ENCODE measurements around the gene ROBO1. TPM values are rescaled to one million over a fixed set of nuclear protein-coding genes. Genes with fewer than 3 reads are reported as not detected.

Gene ROBO1
- total RNA-seq, 6 experiments from 2014 or later = 1.1 to 7.2 (median 4.3) TPM

DNA sequence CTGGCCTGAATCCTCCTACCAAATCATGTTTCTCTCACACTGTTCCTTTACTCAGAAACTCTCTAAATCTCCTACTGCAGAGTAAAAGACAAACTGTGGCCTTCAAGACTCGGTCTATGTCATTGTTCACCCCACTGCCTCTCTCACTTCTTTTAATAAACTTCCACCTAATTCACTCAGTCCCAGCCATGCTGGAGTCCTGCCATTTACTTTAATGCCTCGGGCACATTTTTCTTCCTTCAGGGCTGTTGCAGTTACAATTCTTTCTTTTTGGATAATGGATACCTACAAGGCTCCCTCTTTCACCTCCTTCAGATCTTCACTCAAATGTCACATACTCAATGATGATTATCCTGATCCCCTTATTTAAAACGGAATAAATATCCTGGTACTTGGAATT is 955.6 kb downstream of the ROBO1 start:
- DNase-seq = no peak
- Histone ChIP-seq H3K4me3 (no peak overlapping the region), H3K27ac (no peak overlapping the region), H3K9me3 (no peaks in the 10 kb centered on the region), H3K27me3 (no peaks in the 10 kb centered on the region), H3K4me1 (no peaks in the 10 kb centered on the region), H3K36me3 (no peaks in the 10 kb centered on the region)
- intact Hi-C loops (cut with DNase I) = no loop called here
- WGBS (ENCODE audit: insufficient coverage, low coverage, low lambda C conversion rate, missing lambda C conversion rate) = 71% methylated on average over 3 of the region's 3 CpGs
- TF ChIP-seq POLR2A (IDR thresholded peaks at IDR 0.05) = no peak
- TF ChIP-seq, protein P1, sequence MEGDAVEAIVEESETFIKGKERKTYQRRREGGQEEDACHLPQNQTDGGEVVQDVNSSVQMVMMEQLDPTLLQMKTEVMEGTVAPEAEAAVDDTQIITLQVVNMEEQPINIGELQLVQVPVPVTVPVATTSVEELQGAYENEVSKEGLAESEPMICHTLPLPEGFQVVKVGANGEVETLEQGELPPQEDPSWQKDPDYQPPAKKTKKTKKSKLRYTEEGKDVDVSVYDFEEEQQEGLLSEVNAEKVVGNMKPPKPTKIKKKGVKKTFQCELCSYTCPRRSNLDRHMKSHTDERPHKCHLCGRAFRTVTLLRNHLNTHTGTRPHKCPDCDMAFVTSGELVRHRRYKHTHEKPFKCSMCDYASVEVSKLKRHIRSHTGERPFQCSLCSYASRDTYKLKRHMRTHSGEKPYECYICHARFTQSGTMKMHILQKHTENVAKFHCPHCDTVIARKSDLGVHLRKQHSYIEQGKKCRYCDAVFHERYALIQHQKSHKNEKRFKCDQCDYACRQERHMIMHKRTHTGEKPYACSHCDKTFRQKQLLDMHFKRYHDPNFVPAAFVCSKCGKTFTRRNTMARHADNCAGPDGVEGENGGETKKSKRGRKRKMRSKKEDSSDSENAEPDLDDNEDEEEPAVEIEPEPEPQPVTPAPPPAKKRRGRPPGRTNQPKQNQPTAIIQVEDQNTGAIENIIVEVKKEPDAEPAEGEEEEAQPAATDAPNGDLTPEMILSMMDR (IDR thresholded peaks at IDR 0.05) = no peak
- no peak for ATAC-seq

DNA sequence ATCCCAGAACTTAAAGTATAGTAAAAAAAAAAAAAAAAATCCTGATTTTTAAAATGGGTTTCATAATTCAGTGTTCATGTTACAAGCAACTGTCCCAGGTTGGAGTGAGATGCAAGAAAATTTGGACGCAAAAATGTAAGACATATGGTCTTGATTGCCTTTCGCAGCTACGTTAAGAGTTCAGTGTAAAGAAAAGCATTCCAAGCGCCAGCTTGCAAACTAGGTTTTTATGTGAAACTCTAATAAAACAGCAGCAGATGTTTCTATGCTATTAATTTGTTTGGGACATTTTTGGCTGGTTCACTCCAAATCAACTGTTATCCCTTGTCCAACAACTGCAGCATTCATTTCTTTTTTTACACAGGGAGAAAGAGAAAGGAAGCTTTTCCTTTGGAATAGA is 957.8 kb downstream of the ROBO1 start:
- no peak for DNase-seq
- TF ChIP-seq POLR2A (IDR thresholded peaks at IDR 0.05) = no peak
- WGBS (ENCODE audit: insufficient coverage, low coverage, low lambda C conversion rate, missing lambda C conversion rate) = 74% methylated on average over 4 of the region's 4 CpGs
- H3K4me3 ChIP-seq = no peak overlapping the region
- H3K4me1 ChIP-seq = no peaks in the 10 kb centered on the region
- no peaks in the 10 kb centered on the region for H3K9me3 ChIP-seq
- no peaks in the 10 kb centered on the region for H3K27me3 ChIP-seq
- no peaks in the 10 kb centered on the region for H3K36me3 ChIP-seq
- ATAC-seq = no peak
- H3K27ac ChIP-seq = no peak overlapping the region
- intact Hi-C loops (cut with DNase I) = no loop called here

DNA sequence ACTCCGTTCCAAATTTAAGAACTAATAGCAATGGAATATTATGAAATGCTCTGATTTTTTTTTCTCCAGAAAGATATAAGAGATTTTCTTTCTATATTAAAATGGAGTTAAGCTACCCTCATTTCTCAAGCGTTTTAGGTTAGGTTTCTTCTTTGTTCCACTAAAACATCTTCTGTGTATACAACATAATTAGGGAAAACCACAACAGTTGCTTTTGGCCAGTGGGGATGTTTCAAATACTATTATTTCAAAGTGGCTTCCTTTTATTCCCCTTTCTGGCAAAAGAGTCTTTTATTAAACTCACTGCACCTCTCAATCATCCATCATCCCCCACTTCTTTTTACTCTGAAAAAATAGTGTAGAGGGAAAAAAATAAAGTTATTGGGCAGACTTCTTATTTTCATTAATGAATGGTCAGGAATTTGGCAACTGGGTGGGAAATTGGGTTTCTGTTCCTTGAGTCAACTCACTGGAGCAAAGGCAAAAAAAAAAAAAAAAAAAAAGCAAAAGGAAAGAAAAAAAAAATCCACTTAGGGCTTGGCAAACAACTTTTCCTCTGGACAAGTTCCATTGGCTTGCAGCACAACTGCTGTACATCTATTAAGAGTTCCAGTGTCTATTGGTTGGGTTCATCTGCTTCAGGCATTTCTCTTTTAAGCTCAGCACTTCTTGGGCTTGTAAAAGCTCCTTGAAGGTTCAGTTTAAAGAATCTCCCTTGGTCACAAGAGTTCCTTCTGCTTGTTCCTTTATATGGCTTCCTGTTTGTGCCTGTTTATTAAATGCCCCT is 963.4 kb downstream of the ROBO1 start:
- no peak for DNase-seq
- H3K4me1 ChIP-seq = no peaks in the 10 kb centered on the region
- H3K27me3 ChIP-seq = peaks cover 0 to 4% of the 10 kb centered on the region in 2 donors
- no peak for ATAC-seq
- no peak overlapping the region for H3K27ac ChIP-seq
- 25% methylated on average over 2 of the region's 2 CpGs for WGBS (ENCODE audit: insufficient coverage, low coverage, low lambda C conversion rate, missing lambda C conversion rate)
- no peak overlapping the region for H3K4me3 ChIP-seq
- H3K36me3 ChIP-seq = no peaks in the 10 kb centered on the region
- H3K9me3 ChIP-seq = no peaks in the 10 kb centered on the region
- intact Hi-C loops (cut with DNase I) = no loop called here
- TF ChIP-seq, protein P1 (IDR thresholded peaks at IDR 0.05) = no peak
- TF ChIP-seq POLR2A (IDR thresholded peaks at IDR 0.05) = no peak

DNA sequence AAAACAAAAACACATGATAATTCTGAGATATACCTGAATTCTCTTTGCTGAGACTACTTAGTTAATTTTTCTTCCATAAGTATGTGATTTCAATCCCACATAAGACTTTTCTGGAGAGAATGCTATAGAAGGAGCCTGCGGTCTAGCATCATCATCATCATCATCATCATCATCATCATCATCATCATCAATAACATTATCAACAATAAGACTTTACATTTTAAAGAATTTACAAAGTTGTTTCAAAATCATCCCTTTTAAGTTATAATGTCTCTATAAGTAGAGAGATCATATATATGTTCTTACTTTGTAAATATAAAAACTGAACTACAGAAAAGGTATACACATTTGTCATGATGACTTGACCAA is 965.3 kb downstream of the ROBO1 start:
- TF ChIP-seq, protein P1 (IDR thresholded peaks at IDR 0.05) = no peak
- no peak for TF ChIP-seq POLR2A (IDR thresholded peaks at IDR 0.05)
- Histone ChIP-seq H3K4me1 (no peaks in the 10 kb centered on the region), H3K36me3 (no peaks in the 10 kb centered on the region), H3K9me3 (no peaks in the 10 kb centered on the region), H3K27ac (no peak overlapping the region), H3K27me3 (peaks cover 0 to 4% of the 10 kb centered on the region in 2 donors), H3K4me3 (no peak overlapping the region)
- 90% methylated on average over 1 of the region's 1 CpG for WGBS (ENCODE audit: insufficient coverage, low coverage, low lambda C conversion rate, missing lambda C conversion rate)
- no peak for DNase-seq
- ATAC-seq = no peak
- intact Hi-C loops (cut with DNase I) = no loop called here

DNA sequence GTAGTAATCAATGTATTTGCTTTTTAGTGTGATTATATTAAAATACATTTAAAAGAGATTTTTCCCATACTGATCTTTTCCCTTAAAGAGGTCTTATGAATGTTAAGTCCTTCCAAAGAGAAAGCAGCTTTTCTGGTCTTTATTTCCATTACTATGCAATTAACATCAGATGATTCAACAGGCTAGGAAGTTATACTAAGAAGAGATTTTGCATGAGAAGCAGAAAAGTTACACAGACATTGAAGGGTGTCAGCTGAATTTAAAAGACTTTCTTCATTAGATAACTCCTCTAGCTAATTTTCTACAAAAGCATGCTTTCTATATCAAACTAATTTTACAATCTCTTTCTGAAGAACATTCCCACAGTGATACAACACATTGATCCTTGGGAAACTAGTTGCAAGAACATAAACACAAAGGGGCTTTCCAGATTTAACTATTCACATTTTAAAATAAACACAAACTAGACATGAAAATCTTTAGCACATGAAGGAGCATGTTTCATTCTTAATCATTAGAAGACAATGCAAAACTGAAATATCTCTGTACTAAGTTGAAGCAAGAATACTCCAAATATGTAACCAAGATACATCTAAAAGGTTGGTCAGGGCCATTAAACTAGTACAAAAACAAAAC is 965.8 kb downstream of the ROBO1 start:
- no peak for ATAC-seq

More for the DNA sequence above, 965.8 kb downstream of the ROBO1 start:
- H3K36me3 ChIP-seq = no peaks in the 10 kb centered on the region
- intact Hi-C loops (cut with DNase I) = no loop called here
- DNase-seq = no peak
- no peak overlapping the region for H3K4me3 ChIP-seq
- no peak for TF ChIP-seq POLR2A (IDR thresholded peaks at IDR 0.05)
- H3K27ac ChIP-seq = no peak overlapping the region
- peaks cover 0 to 4% of the 10 kb centered on the region in 2 donors for H3K27me3 ChIP-seq
- H3K4me1 ChIP-seq = no peaks in the 10 kb centered on the region
- H3K9me3 ChIP-seq = no peaks in the 10 kb centered on the region

Data from right lobe of liver (tissue), 6 donors.